Kidney (tissue), 14 donors: ENCODE results near the gene NR0B2. TPM values are rescaled to one million over a fixed set of nuclear protein-coding genes. Genes with fewer than 3 reads are reported as not detected.
A peak's percentile ranks its signal among the peaks of the same experiment; 100 is the strongest.

Source experiments
- DNase-seq, 5 donors: peaks; one replicate each; pipeline ENCODE4 v3.0.0-alpha.2; 2013 to 2020
- FAIRE-seq: peaks from 2 replicates; lab custom pipeline; 2012; peaks lifted over from hg19 to GRCh38; lab: Jason Lieb, UNC
- H3K27ac ChIP-seq, 2 donors: one replicate each; pipeline ENCODE4 v1.7.0; 2013; ENCODE audit warnings: low read depth in 2 of 2, low read length in 2 of 2, inconsistent platforms in 1 of 2
- H3K27me3 ChIP-seq: one replicate; pipeline ENCODE4 v1.7.1; 2013; ENCODE audit warnings: low read length, inconsistent platforms; ENCODE audit not compliant: control insufficient read depth, insufficient read depth
- H3K36me3 ChIP-seq, 3 donors: one replicate each; pipeline versions ENCODE4 v1.7.0 to v1.7.1; 2013; ENCODE audit warnings: low read length in 3 of 3, control low read depth in 1 of 3, inconsistent platforms in 1 of 3; ENCODE audit not compliant: insufficient read depth in 3 of 3, control insufficient read depth in 2 of 3
- H3K4me1 ChIP-seq, 3 donors: one replicate each; pipeline versions ENCODE4 v1.7.0 to v1.7.1; 2013; ENCODE audit warnings: low read length in 3 of 3, inconsistent platforms in 1 of 3, low read depth in 1 of 3; ENCODE audit not compliant: control insufficient read depth in 2 of 3, insufficient read depth in 2 of 3
- H3K4me3 ChIP-seq, 3 donors: one replicate each; pipeline versions ENCODE4 v1.7.0 to v1.8.1; 2013; ENCODE audit warnings: low read length in 3 of 3, control low read depth in 1 of 3, inconsistent platforms in 1 of 3
- H3K9ac ChIP-seq, 3 donors: one replicate each; pipeline versions ENCODE4 v1.7.0 to v1.7.1; 2013; ENCODE audit warnings: low read length in 3 of 3, control low read depth in 1 of 3, inconsistent platforms in 1 of 3
- H3K9me3 ChIP-seq, 3 donors: one replicate each; pipeline versions ENCODE4 v1.7.0 to v1.7.1; 2013; ENCODE audit warnings: low read length in 3 of 3, control low read depth in 1 of 3, inconsistent platforms in 1 of 3; ENCODE audit not compliant: control insufficient read depth in 2 of 3, insufficient read depth in 1 of 3
- CTCF ChIP-seq: IDR thresholded peaks from 3 replicates; pipeline ENCODE4 v1.5.1; 2012; ENCODE audit warnings: mild to moderate bottlenecking, moderate library complexity, borderline replicate concordance; ENCODE audit not compliant: insufficient read depth; ENCODE audit errors: extremely low read depth
- intact Hi-C: fragments of 100-400 bp; cut with DNase I; formaldehyde crosslinking; loops from one replicate; pipeline ENCODE4 v1.11.1; 2022
- polyA plus RNA-seq: library from polyadenylated mRNA; stranded (reverse); fragments of 350-450 nt; fragmentation: Illumina TruSeq; extraction: RNeasy Lipid Tissue Mini Kit (QIAGEN cat#74804); gene quantifications from one replicate; pipeline ENCODE4 v1.2.3, GENCODE V29; 2014; ENCODE audit warnings: low read depth, low replicate concordance; ENCODE audit not compliant: insufficient read depth
- total RNA-seq: library from RNA; stranded (reverse); fragmentation: NEBNext Ultra II Directional; extraction: Animal tissue kit (Norgen Biotek cat#: 25700); gene quantifications from one replicate; pipeline ENCODE4 v1.2.1, GENCODE V29; 2021
- donor health status: control.
- donor health status: control.
- donor health status: control.
- donor health status: control.
- donor health status: control.
- donor health status: DM: yes; HTN: yes; CAD: no.
- donor health status: Normal renal cell carcinoma (clear cell type).

NR0B2 gene
- total and polyA plus RNA-seq, 2 donors from 2014 or later = 0.79 to 16.5 TPM

GRCh38 chr1:26862781-26863684 is 50.7 kb downstream of the NR0B2 start, which contains the start of gene SFN:
TSS of gene SFN (plus strand) at chr1:26863149. CDS start at chr1:26863213, 64 bp downstream.
- Histone ChIP-seq H3K36me3 (no peaks in the 10 kb centered on the region), H3K27me3 (no peaks in the 10 kb centered on the region), H3K4me3 (peak within 1 kb of the TSS in 1 of 3 donors; percentile 87), H3K9ac (no peak within 1 kb of the TSS), H3K4me1 (peaks cover 0 to 5% (median 0%) of the 10 kb centered on the region in 3 donors), H3K27ac (no peak within 1 kb of the TSS), H3K9me3 (no peaks in the 10 kb centered on the region)
- TF ChIP-seq CTCF = no peak
- intact Hi-C loops = no loop called here
- peak; percentile 22 to 93 (median 45) for DNase-seq
- FAIRE-seq = no peak

- Histone ChIP-seq H3K4me3 (no peak overlapping the region), H3K9ac (no peak overlapping the region), H3K36me3 (no peaks in the 10 kb centered on the region), H3K4me1 (peaks cover 0 to 5% (median 0%) of the 10 kb centered on the region in 3 donors), H3K9me3 (no peaks in the 10 kb centered on the region), H3K27ac (no peak overlapping the region), H3K27me3 (no peaks in the 10 kb centered on the region)
- DNase-seq = peak in 4 of 5 donors; percentile 33 to 87 (median 48)
- intact Hi-C loops = no loop called here
- TF ChIP-seq CTCF = no peak
- FAIRE-seq = no peak
Measured at GRCh38 chr1:26861889-26862378, 51.8 kb downstream of the NR0B2 start.

Other genes starting within 250 kb of the NR0B2 start
- gene ARID1A, start 218.0 kb downstream of the NR0B2 start, total RNA-seq = 71.7 TPM
- gene ARID1A, start 218.0 kb downstream of the NR0B2 start, polyA plus RNA-seq = 9.9 TPM
- gene PIGV, start 126.0 kb downstream of the NR0B2 start, total RNA-seq = 13.8 TPM
- 15.5 TPM for gene PIGV, start 126.0 kb downstream of the NR0B2 start, polyA plus RNA-seq
- 15.6 TPM for gene ZDHHC18, start 87.3 kb downstream of the NR0B2 start, total RNA-seq
- gene ZDHHC18, start 87.3 kb downstream of the NR0B2 start, polyA plus RNA-seq = 6.7 TPM
- 44.7 TPM for gene SFN, start 50.8 kb downstream of the NR0B2 start, total RNA-seq
- gene SFN, start 50.8 kb downstream of the NR0B2 start, polyA plus RNA-seq = 2.9 TPM
- 28.8 TPM for gene GPN2, start 23.7 kb downstream of the NR0B2 start, total RNA-seq
- 24.6 TPM for gene GPN2, start 23.7 kb downstream of the NR0B2 start, polyA plus RNA-seq
- 15.8 TPM for gene GPATCH3, start 13.5 kb downstream of the NR0B2 start, total RNA-seq
- 15.8 TPM for gene GPATCH3, start 13.5 kb downstream of the NR0B2 start, polyA plus RNA-seq
- gene NUDC, start 7.8 kb upstream of the NR0B2 start, total RNA-seq = 61.5 TPM
- gene NUDC, start 7.8 kb upstream of the NR0B2 start, polyA plus RNA-seq = 112 TPM
- 14.1 TPM for gene KDF1, start 46.5 kb upstream of the NR0B2 start, total RNA-seq
- gene KDF1, start 46.5 kb upstream of the NR0B2 start, polyA plus RNA-seq = 19.3 TPM
- 38.3 TPM for gene TRNP1, start 79.7 kb upstream of the NR0B2 start, total RNA-seq
- gene TRNP1, start 79.7 kb upstream of the NR0B2 start, polyA plus RNA-seq = 33.0 TPM
- gene TENT5B, start 98.9 kb upstream of the NR0B2 start, total RNA-seq = 10.2 TPM
- 12.6 TPM for gene TENT5B, start 98.9 kb upstream of the NR0B2 start, polyA plus RNA-seq
- 29.8 TPM for gene SLC9A1, start 241.2 kb upstream of the NR0B2 start, total RNA-seq
- 19.3 TPM for gene SLC9A1, start 241.2 kb upstream of the NR0B2 start, polyA plus RNA-seq